ENCODE results near the gene TRAIP. TPM values are rescaled to one million over a fixed set of nuclear protein-coding genes. Genes with fewer than 3 reads are reported as not detected.

Gene TRAIP
- total RNA-seq, 2 donors from 2014 or later, result 14.0 to 44.0 TPM

- no peaks in the 10 kb centered on the region for H3K4me1 Mint-ChIP-seq (ENCODE audit: low read depth in 2 of 2)
- H3K36me3 Mint-ChIP-seq, result no peaks in the 10 kb centered on the region
- no peaks in the 10 kb centered on the region for H3K9me3 Mint-ChIP-seq
- no peak for ATAC-seq
- H3K4me3 Mint-ChIP-seq, result no peak overlapping the region
- H3K27me3 Mint-ChIP-seq, result no peaks in the 10 kb centered on the region
- DNase-seq (ENCODE audit: low spot score), result no peak
- H3K27ac Mint-ChIP-seq, result no peak overlapping the region
Measured at GRCh38 chr3:49886922-49887265, 30.5 kb upstream of the TRAIP start.

DNA sequence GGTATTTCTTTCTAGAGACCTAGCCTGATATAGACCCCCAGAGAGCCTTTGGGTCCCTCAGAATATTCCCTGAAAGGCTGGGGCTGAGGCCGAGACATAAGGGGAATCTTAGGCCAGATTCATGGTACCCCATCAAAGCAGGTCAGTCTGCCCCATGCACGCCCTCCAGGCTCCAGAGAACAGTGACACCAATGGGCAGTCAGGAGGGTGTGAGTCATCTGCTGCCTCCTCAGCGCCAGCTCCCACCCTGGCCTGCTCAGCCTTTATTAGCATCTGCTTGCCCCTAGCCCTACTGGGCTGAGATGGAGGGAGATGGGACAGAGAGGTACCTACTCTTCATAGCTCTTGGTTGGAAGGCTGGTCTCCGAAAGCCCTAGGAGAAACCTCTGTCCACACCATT, 27.6 kb upstream of the TRAIP start:
- no peak overlapping the region for H3K4me3 Mint-ChIP-seq
- H3K4me1 Mint-ChIP-seq (ENCODE audit: low read depth in 2 of 2), result no peaks in the 10 kb centered on the region
- no peak overlapping the region for H3K27ac Mint-ChIP-seq
- H3K9me3 Mint-ChIP-seq, result no peaks in the 10 kb centered on the region
- DNase-seq (ENCODE audit: low spot score) (no peak), ATAC-seq (no peak)
- H3K36me3 Mint-ChIP-seq, result no peaks in the 10 kb centered on the region
- no peaks in the 10 kb centered on the region for H3K27me3 Mint-ChIP-seq

DNA sequence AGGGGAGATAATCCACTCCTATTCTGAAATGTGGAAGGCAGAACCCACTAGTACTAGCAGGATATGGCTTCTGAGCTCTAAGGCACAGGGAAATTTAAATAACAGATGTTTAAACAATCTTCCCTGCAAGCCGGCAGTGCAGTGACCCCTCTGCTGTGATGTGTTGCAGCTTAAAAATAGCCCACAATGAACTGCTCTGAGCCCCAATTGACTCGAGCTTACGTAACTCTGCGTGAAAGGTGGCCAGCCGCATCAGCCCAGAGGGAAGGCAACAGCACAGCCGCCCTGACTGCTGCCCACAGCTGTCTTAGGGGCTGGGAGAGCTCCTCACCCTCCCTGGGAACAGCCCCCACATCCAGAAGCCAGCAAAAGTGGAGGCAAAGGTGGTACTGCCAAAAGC, 25.8 kb upstream of the TRAIP start:
- Mint-ChIP-seq H3K4me1 (ENCODE audit: low read depth in 2 of 2) (no peaks in the 10 kb centered on the region), H3K27ac (no peak overlapping the region), H3K9me3 (no peaks in the 10 kb centered on the region), H3K36me3 (no peaks in the 10 kb centered on the region), H3K27me3 (no peaks in the 10 kb centered on the region), H3K4me3 (no peak overlapping the region)
- ATAC-seq (no peak), DNase-seq (ENCODE audit: low spot score) (no peak)

GRCh38 chr3:49880581-49881315, 24.4 kb upstream of the TRAIP start:
- DNase-seq (ENCODE audit: low spot score) (no peak), ATAC-seq (no peak)
- no peak overlapping the region for H3K27ac Mint-ChIP-seq
- H3K4me1 Mint-ChIP-seq (ENCODE audit: low read depth in 2 of 2), result no peaks in the 10 kb centered on the region
- no peaks in the 10 kb centered on the region for H3K9me3 Mint-ChIP-seq
- H3K4me3 Mint-ChIP-seq, result no peak overlapping the region
- no peaks in the 10 kb centered on the region for H3K36me3 Mint-ChIP-seq
- H3K27me3 Mint-ChIP-seq, result no peaks in the 10 kb centered on the region

DNA sequence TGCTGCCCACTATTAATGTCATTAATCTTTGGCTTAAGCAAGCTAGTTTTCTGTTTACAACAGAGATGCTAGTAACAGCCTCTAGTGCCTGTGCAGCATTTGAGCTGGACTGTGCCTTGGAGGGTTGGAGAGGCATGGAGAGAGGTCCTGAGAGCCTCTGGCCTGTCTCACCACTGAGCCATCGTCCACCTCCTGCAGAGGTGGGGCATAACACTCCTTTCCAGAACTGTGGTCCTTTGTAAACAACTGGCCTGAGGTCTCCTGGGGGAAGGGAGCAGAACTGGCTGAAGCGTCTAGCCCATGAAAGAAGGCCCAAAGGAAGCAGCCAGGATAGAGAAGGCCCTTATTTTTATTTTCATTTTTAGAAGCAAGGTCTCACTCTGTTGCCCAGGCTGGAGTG, 23.4 kb upstream of the TRAIP start:
- H3K4me3 Mint-ChIP-seq, result no peak overlapping the region
- ATAC-seq, result no peak
- H3K9me3 Mint-ChIP-seq, result no peaks in the 10 kb centered on the region
- no peaks in the 10 kb centered on the region for H3K27me3 Mint-ChIP-seq
- DNase-seq (ENCODE audit: low spot score), result no peak
- H3K36me3 Mint-ChIP-seq, result no peaks in the 10 kb centered on the region
- no peaks in the 10 kb centered on the region for H3K4me1 Mint-ChIP-seq (ENCODE audit: low read depth in 2 of 2)
- H3K27ac Mint-ChIP-seq, result no peak overlapping the region

GRCh38 chr3:49878686-49879085, 22.3 kb upstream of the TRAIP start:
- Mint-ChIP-seq H3K27ac (no peak overlapping the region), H3K9me3 (no peaks in the 10 kb centered on the region), H3K4me1 (ENCODE audit: low read depth in 2 of 2) (no peaks in the 10 kb centered on the region), H3K4me3 (no peak overlapping the region), H3K36me3 (no peaks in the 10 kb centered on the region), H3K27me3 (no peaks in the 10 kb centered on the region)
- ATAC-seq, result no peak
- DNase-seq (ENCODE audit: low spot score), result no peak

DNA sequence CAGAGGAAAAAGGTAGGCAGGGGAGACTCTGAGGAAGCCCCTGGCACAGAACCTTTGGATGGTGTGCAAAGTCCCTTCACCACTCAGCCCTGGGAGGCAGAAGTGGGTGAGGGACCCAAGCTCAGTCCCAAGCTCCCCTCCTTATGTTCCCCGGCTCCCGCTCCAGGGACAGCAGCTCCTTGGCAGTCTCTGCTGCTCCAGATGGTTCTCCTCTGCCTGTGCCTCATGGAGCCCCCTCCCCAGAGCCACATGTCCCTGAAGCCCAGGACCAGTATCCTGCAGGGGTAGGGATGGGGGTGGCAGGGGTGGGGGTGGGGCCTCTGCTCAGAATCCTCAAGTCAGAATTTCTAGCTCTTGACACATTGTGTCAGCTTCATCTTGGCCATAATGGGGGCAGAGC, 21.4 kb upstream of the TRAIP start:
- Mint-ChIP-seq H3K27me3 (no peaks in the 10 kb centered on the region), H3K4me3 (no peak overlapping the region), H3K9me3 (no peaks in the 10 kb centered on the region), H3K36me3 (no peaks in the 10 kb centered on the region), H3K4me1 (ENCODE audit: low read depth in 2 of 2) (no peaks in the 10 kb centered on the region), H3K27ac (no peak overlapping the region)
- no peak for DNase-seq (ENCODE audit: low spot score)
- ATAC-seq, result no peak

DNA sequence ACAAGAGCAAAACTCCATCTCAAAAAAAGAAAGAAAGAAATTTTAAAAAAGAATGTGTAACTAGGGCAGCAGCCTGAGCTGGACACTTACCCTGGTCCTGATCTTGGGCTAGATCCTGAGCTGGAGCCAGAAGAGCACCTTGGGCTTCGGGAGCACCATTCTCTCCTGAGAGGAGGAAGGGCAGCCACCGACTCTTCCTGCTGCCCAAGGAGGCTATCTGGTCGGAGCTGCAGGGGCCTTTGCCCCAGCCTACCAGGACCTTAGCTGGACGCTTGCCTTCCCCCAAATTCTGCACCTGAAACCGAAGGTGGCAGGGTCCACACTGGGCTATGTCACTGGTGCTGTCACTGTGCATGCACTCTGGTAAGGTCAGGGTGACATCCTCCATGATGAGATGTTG, 20.2 kb upstream of the TRAIP start:
- ATAC-seq, result no peak

DNA sequence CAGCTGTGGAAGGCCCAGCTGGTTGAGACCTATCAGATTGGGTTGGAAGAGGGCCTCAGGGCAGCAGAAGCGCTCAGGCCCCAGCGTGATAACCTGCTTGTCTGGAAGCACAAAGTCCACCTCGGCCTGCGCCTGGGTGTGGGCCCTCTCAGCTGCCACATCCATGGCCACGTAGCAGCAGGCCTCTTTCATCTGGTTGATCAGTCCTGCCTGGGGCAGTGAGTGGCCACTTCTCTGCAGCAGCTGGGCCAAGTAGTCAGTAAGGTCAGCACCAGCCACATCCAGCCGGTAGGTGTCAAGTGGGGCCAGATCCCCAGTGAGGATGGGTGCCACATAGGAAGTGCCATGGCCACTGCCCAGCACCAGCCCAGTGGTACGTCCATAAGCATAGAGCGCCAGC, 17.3 kb upstream of the TRAIP start:
- H3K27ac Mint-ChIP-seq, result no peak overlapping the region

More for the DNA sequence above, 20.2 kb upstream of the TRAIP start:
- DNase-seq (ENCODE audit: low spot score), result no peak
- Mint-ChIP-seq H3K4me3 (no peak overlapping the region), H3K36me3 (no peaks in the 10 kb centered on the region), H3K9me3 (no peaks in the 10 kb centered on the region), H3K27ac (no peak overlapping the region), H3K27me3 (peaks cover 1 to 2% of the 10 kb centered on the region in 2 donors), H3K4me1 (ENCODE audit: low read depth in 2 of 2) (no peaks in the 10 kb centered on the region)

DNA sequence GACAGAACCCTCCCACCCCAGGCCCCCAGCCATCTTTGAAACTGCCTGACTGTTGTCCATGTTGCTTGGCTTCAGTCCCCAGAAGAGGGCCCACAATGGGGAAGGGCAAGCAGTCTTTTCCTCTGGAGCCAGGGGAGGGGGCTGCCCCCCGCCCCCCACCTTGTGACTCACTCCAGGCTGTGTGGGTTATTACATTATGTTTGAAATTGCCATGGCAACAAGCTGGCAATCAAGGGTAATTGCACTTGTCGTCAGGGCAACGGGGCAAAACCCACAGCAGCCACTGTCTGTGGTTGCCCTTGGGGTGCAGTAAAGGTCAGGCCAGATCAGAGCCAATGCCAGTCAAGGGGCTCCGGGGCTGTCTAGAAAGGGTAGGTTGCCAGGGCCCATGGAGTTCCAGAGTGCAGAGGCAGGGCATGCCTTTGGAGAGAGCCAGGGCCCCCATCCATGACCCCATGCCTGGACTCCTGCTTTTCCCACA, 16.5 kb upstream of the TRAIP start:
- ATAC-seq (no peak), DNase-seq (ENCODE audit: low spot score) (no peak)
- Mint-ChIP-seq H3K27ac (no peak overlapping the region), H3K9me3 (no peaks in the 10 kb centered on the region), H3K4me1 (ENCODE audit: low read depth in 2 of 2) (peaks cover 0 to 2% of the 10 kb centered on the region in 2 donors), H3K27me3 (peaks cover 13 to 16% of the 10 kb centered on the region in 2 donors), H3K36me3 (no peaks in the 10 kb centered on the region), H3K4me3 (no peak overlapping the region)

More for the DNA sequence above, 17.3 kb upstream of the TRAIP start:
- Mint-ChIP-seq H3K4me1 (ENCODE audit: low read depth in 2 of 2) (peaks cover 0 to 2% of the 10 kb centered on the region in 2 donors), H3K36me3 (no peaks in the 10 kb centered on the region), H3K9me3 (no peaks in the 10 kb centered on the region), H3K27me3 (peaks cover 6 to 12% of the 10 kb centered on the region in 2 donors), H3K4me3 (no peak overlapping the region)
- DNase-seq (ENCODE audit: low spot score), result no peak
- ATAC-seq, result no peak

DNA sequence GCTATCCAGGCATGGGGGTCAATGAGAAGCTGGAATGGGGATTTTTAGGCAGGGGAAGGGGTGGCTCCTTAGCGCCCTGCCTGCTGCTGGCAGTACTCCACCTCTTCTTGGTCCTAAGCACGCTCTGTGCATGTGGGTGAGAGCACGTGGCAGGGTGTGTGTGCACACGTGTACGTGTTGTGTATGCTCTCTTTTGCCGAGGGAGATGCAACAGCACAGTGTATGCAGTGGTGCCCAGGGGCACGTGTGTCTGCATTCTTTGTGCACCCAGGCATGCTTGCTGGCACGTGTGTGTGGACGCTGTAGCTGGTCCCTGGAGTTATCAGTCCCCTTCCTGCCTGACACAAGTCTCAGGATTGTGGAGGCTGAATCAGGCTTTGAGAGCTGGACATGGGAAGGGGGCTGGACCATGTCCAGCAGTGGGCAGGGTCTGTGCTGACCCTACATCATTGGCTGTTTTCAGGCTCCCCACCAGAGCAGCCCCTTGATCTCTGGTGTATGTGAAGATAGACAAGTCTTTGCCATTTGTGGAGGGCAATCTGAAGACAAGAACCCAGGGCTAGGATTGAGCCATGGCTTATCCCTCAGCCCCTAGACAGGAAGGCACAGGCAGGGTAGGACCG, 15.3 kb upstream of the TRAIP start:
- no peaks in the 10 kb centered on the region for H3K36me3 Mint-ChIP-seq
- ATAC-seq, result no peak
- peaks cover 22 to 24% of the 10 kb centered on the region in 2 donors for H3K27me3 Mint-ChIP-seq
- H3K4me1 Mint-ChIP-seq (ENCODE audit: low read depth in 2 of 2), result peaks cover 0 to 2% of the 10 kb centered on the region in 2 donors
- no peak overlapping the region for H3K27ac Mint-ChIP-seq
- H3K4me3 Mint-ChIP-seq, result no peak overlapping the region
- DNase-seq (ENCODE audit: low spot score), result no peak
- no peaks in the 10 kb centered on the region for H3K9me3 Mint-ChIP-seq

DNA sequence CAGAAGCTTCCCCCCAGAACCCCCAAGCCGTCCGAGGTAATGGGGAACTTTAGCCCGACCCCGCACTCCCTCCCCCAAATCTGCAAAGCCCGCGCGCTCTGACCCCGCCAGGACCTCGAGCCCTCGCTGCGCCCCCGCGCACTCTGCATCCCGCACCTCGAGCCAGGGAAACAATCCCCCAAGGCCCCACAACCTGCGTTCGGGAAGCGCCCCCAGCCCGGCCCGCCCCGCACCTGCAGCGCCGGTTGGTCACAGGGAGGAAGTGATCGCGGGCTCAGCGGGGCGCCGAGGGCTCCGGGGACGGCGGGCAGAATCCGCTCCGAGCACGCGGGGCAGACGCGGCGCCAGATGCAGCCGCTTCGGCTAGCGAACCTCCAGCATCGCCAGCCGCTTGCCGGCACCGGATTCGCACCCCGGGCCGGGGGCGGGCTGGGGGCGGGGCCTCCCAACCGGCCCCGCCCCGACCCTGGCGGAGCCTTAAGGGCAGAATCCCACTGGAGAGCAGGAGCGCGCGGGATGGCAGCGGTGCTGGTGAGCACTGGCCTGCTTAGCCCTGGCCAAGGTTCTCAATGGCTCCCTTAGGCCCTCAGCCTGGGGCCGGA, 13.3 kb upstream of the TRAIP start, which contains the start of gene CAMKV:
Gene CAMKV (minus strand): TSS at position 382 of the 602 bp plus-strand sequence. CDS start 7,518 bp downstream, outside the sequence.
- no peak for DNase-seq (ENCODE audit: low spot score)
- H3K9me3 Mint-ChIP-seq, result no peaks in the 10 kb centered on the region
- no peak within 1 kb of the TSS for H3K27ac Mint-ChIP-seq
- peaks cover 22 to 27% of the 10 kb centered on the region in 2 donors for H3K27me3 Mint-ChIP-seq
- H3K36me3 Mint-ChIP-seq, result no peaks in the 10 kb centered on the region
- no peak within 1 kb of the TSS for H3K4me3 Mint-ChIP-seq
- peak; percentile 46 to 51 for ATAC-seq
- peaks cover 0 to 2% of the 10 kb centered on the region in 2 donors for H3K4me1 Mint-ChIP-seq (ENCODE audit: low read depth in 2 of 2)

- Mint-ChIP-seq H3K4me3 (no peak overlapping the region), H3K9me3 (no peaks in the 10 kb centered on the region), H3K4me1 (ENCODE audit: low read depth in 2 of 2) (peaks cover 0 to 2% of the 10 kb centered on the region in 2 donors), H3K27ac (no peak overlapping the region), H3K27me3 (peaks cover 22 to 27% of the 10 kb centered on the region in 2 donors), H3K36me3 (no peaks in the 10 kb centered on the region)
- DNase-seq (ENCODE audit: low spot score) (no peak), ATAC-seq (no peak)
Measured at GRCh38 chr3:49868862-49869466, 12.6 kb upstream of the TRAIP start.

DNA sequence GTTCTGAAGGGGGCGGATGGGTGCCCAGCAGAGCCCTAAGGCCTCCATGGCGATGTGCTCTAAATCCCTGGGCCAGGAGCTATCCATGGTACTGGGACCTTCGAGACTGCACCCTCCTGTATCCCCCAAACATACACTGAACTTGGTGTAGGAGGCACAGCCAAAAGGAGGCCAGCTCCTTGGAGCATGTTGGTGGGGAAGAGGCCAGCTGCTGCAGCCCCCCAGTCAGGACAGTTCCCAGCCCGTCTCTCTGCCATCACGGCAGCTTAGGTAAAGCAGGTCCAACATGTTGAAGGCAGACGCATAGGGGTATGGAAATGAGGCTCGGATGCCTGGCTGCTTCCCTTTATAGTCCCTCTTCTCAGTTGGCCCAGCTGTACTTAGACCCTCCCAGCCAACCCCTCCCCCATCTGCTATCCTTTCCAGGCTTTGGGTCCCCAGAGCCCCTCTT, 11.5 kb upstream of the TRAIP start:
- ATAC-seq, result no peak
- no peak overlapping the region for H3K4me3 Mint-ChIP-seq

More for the DNA sequence above, 11.5 kb upstream of the TRAIP start:
- peaks cover 0 to 2% of the 10 kb centered on the region in 2 donors for H3K4me1 Mint-ChIP-seq (ENCODE audit: low read depth in 2 of 2)
- no peaks in the 10 kb centered on the region for H3K9me3 Mint-ChIP-seq
- no peak for DNase-seq (ENCODE audit: low spot score)
- H3K27ac Mint-ChIP-seq, result no peak overlapping the region
- no peaks in the 10 kb centered on the region for H3K36me3 Mint-ChIP-seq
- peaks cover 27 to 32% of the 10 kb centered on the region in 2 donors for H3K27me3 Mint-ChIP-seq
